HG03558 (cell line): Measurements from ENCODE around the gene TMEM132A.

Experiments used
- ATAC-seq: cut with Tn5 transposase; IDR thresholded peaks from one replicate; pipeline ENCODE4 v1.9.1; 2021; ENCODE audit warnings: moderate number of reproducible peaks; ENCODE audit not compliant: unreplicated experiment; ENCODE audit errors: extremely low read depth

TMEM132A gene

GRCh38 chr11:60921259-60921658 is 3.0 kb upstream of the TMEM132A start:
- no peak for ATAC-seq

- no peak for ATAC-seq
Observed at GRCh38 chr11:60921777-60922335, 2.4 kb upstream of the TMEM132A start.

- ATAC-seq, result no peak
Observed at GRCh38 chr11:60922906-60923305, 1.4 kb upstream of the TMEM132A start.

- ATAC-seq, result no peak
Observed at GRCh38 chr11:60923326-60923725, 934 bp upstream of the TMEM132A start.

GRCh38 chr11:60923800-60924109 is 505 bp upstream of the TMEM132A start:
- ATAC-seq, result no peak

GRCh38 chr11:60924906-60925853 is 920 bp downstream of the TMEM132A start:
- no peak for ATAC-seq

GRCh38 chr11:60925868-60926267 is 1.6 kb downstream of the TMEM132A start:
- no peak for ATAC-seq

- ATAC-seq, result no peak
Observed at GRCh38 chr11:60926500-60926899, 2.2 kb downstream of the TMEM132A start.

- ATAC-seq, result no peak
Observed at GRCh38 chr11:60927061-60927592, 2.9 kb downstream of the TMEM132A start.

GRCh38 chr11:60927600-60927999 is 3.3 kb downstream of the TMEM132A start:
- no peak for ATAC-seq

GRCh38 chr11:60928563-60929001 is 4.3 kb downstream of the TMEM132A start:
- no peak for ATAC-seq

- ATAC-seq, result no peak
Observed at GRCh38 chr11:60929764-60930163, 5.5 kb downstream of the TMEM132A start.

- ATAC-seq, result no peak
Observed at GRCh38 chr11:60930394-60930793, 6.1 kb downstream of the TMEM132A start.

GRCh38 chr11:60931917-60932316 is 7.7 kb downstream of the TMEM132A start:
- no peak for ATAC-seq

- ATAC-seq, result no peak
Observed at GRCh38 chr11:60932605-60933356, 8.5 kb downstream of the TMEM132A start.

GRCh38 chr11:60933416-60934123 is 9.3 kb downstream of the TMEM132A start:
- ATAC-seq, result no peak

- ATAC-seq, result no peak
Observed at GRCh38 chr11:60934124-60934789, 10.0 kb downstream of the TMEM132A start.

GRCh38 chr11:60934790-60935605 is 10.7 kb downstream of the TMEM132A start:
- ATAC-seq, result no peak
